ENCODE measurements around the gene CBY3.

- TF ChIP-seq CTCF (IDR thresholded peaks at IDR 0.05 in 4 of 5, conservative IDR thresholded peaks at IDR 0.05 in 1 of 5) (peak in 3 of 5 experiments; percentile 22 to 45 (median 39)), POLR2A (IDR thresholded peaks at IDR 0.05) (no peak)
These were observed 1.7 kb downstream of the CBY3 start for GRCh38 chr5:179679014-179679674.
